ENCODE results near the gene MAML2.
A peak's percentile ranks its signal among the peaks of the same experiment; 100 is the strongest.

MAML2 gene

DNA sequence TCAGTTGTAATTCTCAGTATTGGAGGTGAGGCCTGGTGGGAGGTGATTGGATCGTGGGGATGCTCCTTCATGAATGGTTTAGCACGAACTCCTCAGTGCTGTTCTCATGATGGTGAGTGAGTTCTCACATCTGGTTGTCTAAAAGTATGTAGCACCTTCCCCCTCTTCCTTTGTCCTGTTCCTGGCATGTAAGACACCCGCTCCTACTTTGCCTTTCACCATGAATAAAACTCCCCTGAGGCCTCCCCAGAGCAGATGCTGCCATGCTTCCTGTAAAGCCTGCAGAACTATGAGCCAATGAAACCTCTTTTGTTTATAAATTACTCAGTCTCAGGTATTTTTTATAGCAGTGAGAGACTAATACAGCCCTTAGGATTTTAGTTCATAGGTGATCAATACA, 191.5 kb downstream of the MAML2 start:
- no peak overlapping the region for H3K27ac ChIP-seq (ENCODE audit: low read length, poor library complexity, severe bottlenecking)
- H2BK120ac ChIP-seq (ENCODE audit: low read depth, low read length), result no peak overlapping the region
- H3K36me3 ChIP-seq (ENCODE audit: control insufficient read depth in 1 of 2, insufficient read depth in 2 of 2, low read depth in 1 of 2, low read length in 2 of 2), result no peaks in the 10 kb centered on the region
- peaks cover 15% of the 10 kb centered on the region for H3K4me1 ChIP-seq (ENCODE audit: control insufficient read depth, insufficient read depth, low read depth, low read length)
- H4K91ac ChIP-seq (ENCODE audit: low read length), result no peak overlapping the region
- no peak overlapping the region for H4K8ac ChIP-seq (ENCODE audit: low read length)
- H2BK15ac ChIP-seq (ENCODE audit: low read depth, poor library complexity, severe bottlenecking), result no peak overlapping the region
- no peaks in the 10 kb centered on the region for H3K27me3 ChIP-seq (ENCODE audit: control insufficient read depth in 1 of 2, insufficient read depth in 1 of 2, low read length in 2 of 2)
- H2AFZ ChIP-seq (ENCODE audit: low read depth, low read length), result no peak overlapping the region
- 90% methylated on average over 3 of the region's 3 CpGs for WGBS
- H3K14ac ChIP-seq (ENCODE audit: low read length in 2 of 2), result no peak overlapping the region
- H3K4me3 ChIP-seq (ENCODE audit: insufficient read depth in 1 of 2, low read depth in 1 of 2, low read length in 2 of 2), result no peak overlapping the region
- no peak overlapping the region for H3K23ac ChIP-seq (ENCODE audit: low read length in 2 of 2)
- H3K4me2 ChIP-seq (ENCODE audit: low read length, poor library complexity, severe bottlenecking), result no peak overlapping the region
- H3K9ac ChIP-seq (ENCODE audit: low read length), result no peak overlapping the region
- no peak for DNase-seq
- H3K4ac ChIP-seq (ENCODE audit: low read depth in 1 of 2, low read length in 2 of 2), result no peak overlapping the region
- H3K18ac ChIP-seq (ENCODE audit: low read depth in 1 of 2, low read length in 2 of 2), result peak overlapping the region in 1 of 2 experiments; percentile 14
- no peak overlapping the region for H2AK5ac ChIP-seq (ENCODE audit: low read length, severe bottlenecking)
- H2BK12ac ChIP-seq (ENCODE audit: low read length in 2 of 2), result no peak overlapping the region
- no peak overlapping the region for H2BK5ac ChIP-seq (ENCODE audit: low read depth, low read length, poor library complexity, severe bottlenecking)
- H3K9me3 ChIP-seq (ENCODE audit: control insufficient read depth, low read length), result no peaks in the 10 kb centered on the region
- H3K79me1 ChIP-seq (replicated peaks; ENCODE audit: low read length, poor library complexity, severe bottlenecking), result peaks cover 23% of the 10 kb centered on the region

DNA sequence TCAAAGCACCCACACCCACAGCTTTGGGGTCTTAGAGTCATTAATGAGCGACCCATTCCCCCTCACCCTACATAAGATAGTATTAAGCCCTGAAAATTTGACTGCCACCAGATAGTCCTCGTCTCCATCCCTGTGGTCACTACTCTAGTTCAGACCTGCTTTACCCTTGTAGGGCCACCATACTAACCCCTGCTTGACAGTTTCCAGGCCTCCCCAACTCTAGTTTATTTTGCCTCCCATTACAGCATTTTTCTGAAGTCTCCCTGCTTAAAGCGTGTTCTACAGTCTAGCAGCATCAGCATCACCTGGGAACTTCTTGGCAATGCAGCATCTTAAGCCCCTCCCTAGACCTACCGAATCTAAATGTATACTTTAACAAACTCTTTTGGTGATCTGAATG, 192.4 kb downstream of the MAML2 start:
- H3K36me3 ChIP-seq (ENCODE audit: control insufficient read depth in 1 of 2, insufficient read depth in 2 of 2, low read depth in 1 of 2, low read length in 2 of 2), result no peaks in the 10 kb centered on the region
- H3K4me2 ChIP-seq (ENCODE audit: low read length, poor library complexity, severe bottlenecking), result no peak overlapping the region
- H4K8ac ChIP-seq (ENCODE audit: low read length), result peak overlapping the region; percentile 19
- no peak overlapping the region for H2BK15ac ChIP-seq (ENCODE audit: low read depth, poor library complexity, severe bottlenecking)
- peak overlapping the region; percentile 1 for H4K91ac ChIP-seq (ENCODE audit: low read length)
- DNase-seq, result no peak
- H3K14ac ChIP-seq (ENCODE audit: low read length in 2 of 2), result peak overlapping the region in 1 of 2 experiments; percentile 4
- no peaks in the 10 kb centered on the region for H3K27me3 ChIP-seq (ENCODE audit: control insufficient read depth in 1 of 2, insufficient read depth in 1 of 2, low read length in 2 of 2)
- no peak overlapping the region for H3K4me3 ChIP-seq (ENCODE audit: insufficient read depth in 1 of 2, low read depth in 1 of 2, low read length in 2 of 2)
- H3K18ac ChIP-seq (ENCODE audit: low read depth in 1 of 2, low read length in 2 of 2), result peak overlapping the region; percentile 16 to 66
- H2BK5ac ChIP-seq (ENCODE audit: low read depth, low read length, poor library complexity, severe bottlenecking), result no peak overlapping the region
- H3K4ac ChIP-seq (ENCODE audit: low read depth in 1 of 2, low read length in 2 of 2), result peak overlapping the region; percentile 36 to 68
- H3K9me3 ChIP-seq (ENCODE audit: control insufficient read depth, low read length), result no peaks in the 10 kb centered on the region
- peaks cover 10% of the 10 kb centered on the region for H3K4me1 ChIP-seq (ENCODE audit: control insufficient read depth, insufficient read depth, low read depth, low read length)
- H2AFZ ChIP-seq (ENCODE audit: low read depth, low read length), result no peak overlapping the region
- no peak overlapping the region for H3K23ac ChIP-seq (ENCODE audit: low read length in 2 of 2)
- H2BK120ac ChIP-seq (ENCODE audit: low read depth, low read length), result no peak overlapping the region
- peak overlapping the region; percentile 88 for H2AK5ac ChIP-seq (ENCODE audit: low read length, severe bottlenecking)
- H3K79me1 ChIP-seq (replicated peaks; ENCODE audit: low read length, poor library complexity, severe bottlenecking), result peaks cover 27% of the 10 kb centered on the region
- peak overlapping the region; percentile 23 to 75 for H2BK12ac ChIP-seq (ENCODE audit: low read length in 2 of 2)
- WGBS, result 92% methylated on average over 4 of the region's 4 CpGs
- peak overlapping the region; percentile 69 for H3K9ac ChIP-seq (ENCODE audit: low read length)
- H3K27ac ChIP-seq (ENCODE audit: low read length, poor library complexity, severe bottlenecking), result no peak overlapping the region

DNA sequence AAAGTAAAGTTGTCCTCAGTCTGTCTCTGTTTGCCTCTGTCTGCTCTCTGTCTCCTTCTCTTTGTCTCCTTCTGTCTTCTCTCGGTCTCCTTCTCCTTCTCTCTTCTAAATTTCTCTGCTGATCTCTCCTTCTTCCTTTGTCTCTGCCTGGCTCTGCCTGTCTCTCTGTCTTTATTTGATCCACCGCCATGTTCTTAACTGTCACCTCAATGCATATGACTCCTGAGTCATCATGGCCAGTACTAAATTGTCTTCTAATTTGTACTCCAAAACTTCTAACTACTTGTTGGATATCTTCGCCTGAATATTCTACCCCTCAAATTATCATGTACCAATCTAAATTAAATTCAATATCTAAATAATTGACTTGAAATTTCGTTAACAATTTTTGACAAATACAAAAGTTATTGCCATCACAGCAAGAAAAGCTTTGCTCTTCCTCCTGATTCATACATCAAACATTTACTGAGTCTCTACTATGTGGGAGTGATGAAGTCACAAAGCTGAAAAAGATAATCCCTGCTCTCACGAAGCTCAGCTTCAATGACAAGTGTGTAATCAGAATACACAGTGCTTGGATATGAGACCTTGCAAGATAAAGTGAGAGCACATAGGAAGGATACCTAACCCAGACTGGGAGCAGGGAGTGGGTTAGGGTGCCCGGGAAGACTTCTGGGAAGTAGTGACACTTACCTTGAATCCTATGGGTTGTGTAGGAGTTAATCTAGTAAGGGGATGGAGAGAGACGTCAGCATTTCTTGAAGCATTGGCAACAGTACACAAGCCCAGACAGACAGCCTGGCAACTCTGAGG, 193.0 kb downstream of the MAML2 start:
- Histone ChIP-seq H3K9ac (ENCODE audit: low read length) (peak overlapping the region; percentile 77), H4K91ac (ENCODE audit: low read length) (peak overlapping the region; percentile 1), H2BK15ac (ENCODE audit: low read depth, poor library complexity, severe bottlenecking) (no peak overlapping the region), H3K27me3 (ENCODE audit: control insufficient read depth in 1 of 2, insufficient read depth in 1 of 2, low read length in 2 of 2) (no peaks in the 10 kb centered on the region), H2AK5ac (ENCODE audit: low read length, severe bottlenecking) (peak overlapping the region; percentile 88), H2BK120ac (ENCODE audit: low read depth, low read length) (no peak overlapping the region), H4K8ac (ENCODE audit: low read length) (peak overlapping the region; percentile 57), H3K27ac (ENCODE audit: low read length, poor library complexity, severe bottlenecking) (peak overlapping the region; percentile 22), H3K4ac (ENCODE audit: low read depth in 1 of 2, low read length in 2 of 2) (peak overlapping the region; percentile 36 to 68), H3K36me3 (ENCODE audit: control insufficient read depth in 1 of 2, insufficient read depth in 2 of 2, low read depth in 1 of 2, low read length in 2 of 2) (no peaks in the 10 kb centered on the region), H3K4me3 (ENCODE audit: insufficient read depth in 1 of 2, low read depth in 1 of 2, low read length in 2 of 2) (no peak overlapping the region), H3K14ac (ENCODE audit: low read length in 2 of 2) (peak overlapping the region in 1 of 2 experiments; percentile 4), H2BK12ac (ENCODE audit: low read length in 2 of 2) (peak overlapping the region; percentile 23 to 75), H2AFZ (ENCODE audit: low read depth, low read length) (no peak overlapping the region), H3K9me3 (ENCODE audit: control insufficient read depth, low read length) (no peaks in the 10 kb centered on the region), H3K79me1 (replicated peaks; ENCODE audit: low read length, poor library complexity, severe bottlenecking) (peaks cover 31% of the 10 kb centered on the region), H2BK5ac (ENCODE audit: low read depth, low read length, poor library complexity, severe bottlenecking) (no peak overlapping the region), H3K4me1 (ENCODE audit: control insufficient read depth, insufficient read depth, low read depth, low read length) (peaks cover 10% of the 10 kb centered on the region), H3K18ac (ENCODE audit: low read depth in 1 of 2, low read length in 2 of 2) (peak overlapping the region; percentile 18 to 66), H3K4me2 (ENCODE audit: low read length, poor library complexity, severe bottlenecking) (no peak overlapping the region), H3K23ac (ENCODE audit: low read length in 2 of 2) (no peak overlapping the region)
- 65% methylated on average over 6 of the region's 7 CpGs for WGBS
- DNase-seq, result peak; percentile 91

DNA sequence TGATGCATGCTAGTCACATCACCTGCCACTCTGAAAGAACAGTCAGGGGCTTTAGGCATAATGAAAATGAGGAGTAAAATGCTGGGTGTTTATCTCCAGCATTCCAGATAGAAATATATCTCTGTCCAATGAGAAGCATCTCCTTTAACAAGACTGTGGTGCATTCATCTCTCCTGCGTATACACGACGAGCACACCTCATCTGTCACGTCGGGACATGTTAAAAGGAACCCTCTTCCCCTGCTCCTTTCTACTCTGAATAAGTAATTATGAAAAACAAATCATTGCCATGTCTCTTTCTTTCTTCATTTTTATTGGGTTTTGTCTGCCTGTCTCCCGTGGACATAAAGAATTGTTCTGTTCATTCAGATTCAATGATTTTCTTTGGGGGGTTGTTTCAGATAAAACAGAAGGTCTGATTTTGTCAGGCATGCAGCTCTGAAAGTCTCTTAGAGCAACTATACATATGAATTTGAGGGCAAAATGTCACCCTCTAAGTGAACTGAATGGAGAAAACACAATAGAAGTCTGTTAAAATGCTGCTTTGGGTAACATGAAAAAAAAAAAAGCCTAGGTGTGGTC, 195.0 kb downstream of the MAML2 start:
- Histone ChIP-seq H2AK5ac (ENCODE audit: low read length, severe bottlenecking) (no peak overlapping the region), H3K27me3 (ENCODE audit: control insufficient read depth in 1 of 2, insufficient read depth in 1 of 2, low read length in 2 of 2) (no peaks in the 10 kb centered on the region), H3K9ac (ENCODE audit: low read length) (no peak overlapping the region), H2BK15ac (ENCODE audit: low read depth, poor library complexity, severe bottlenecking) (no peak overlapping the region), H3K79me1 (replicated peaks; ENCODE audit: low read length, poor library complexity, severe bottlenecking) (peaks cover 36% of the 10 kb centered on the region), H3K4ac (ENCODE audit: low read depth in 1 of 2, low read length in 2 of 2) (no peak overlapping the region), H3K36me3 (ENCODE audit: control insufficient read depth in 1 of 2, insufficient read depth in 2 of 2, low read depth in 1 of 2, low read length in 2 of 2) (no peaks in the 10 kb centered on the region), H2AFZ (ENCODE audit: low read depth, low read length) (no peak overlapping the region), H3K18ac (ENCODE audit: low read depth in 1 of 2, low read length in 2 of 2) (peak overlapping the region in 1 of 2 experiments; percentile 59), H2BK12ac (ENCODE audit: low read length in 2 of 2) (peak overlapping the region in 1 of 2 experiments; percentile 92), H2BK120ac (ENCODE audit: low read depth, low read length) (no peak overlapping the region), H3K23ac (ENCODE audit: low read length in 2 of 2) (no peak overlapping the region), H2BK5ac (ENCODE audit: low read depth, low read length, poor library complexity, severe bottlenecking) (no peak overlapping the region), H4K91ac (ENCODE audit: low read length) (no peak overlapping the region), H3K14ac (ENCODE audit: low read length in 2 of 2) (no peak overlapping the region), H4K8ac (ENCODE audit: low read length) (no peak overlapping the region), H3K27ac (ENCODE audit: low read length, poor library complexity, severe bottlenecking) (no peak overlapping the region), H3K9me3 (ENCODE audit: control insufficient read depth, low read length) (no peaks in the 10 kb centered on the region), H3K4me2 (ENCODE audit: low read length, poor library complexity, severe bottlenecking) (no peak overlapping the region), H3K4me3 (ENCODE audit: insufficient read depth in 1 of 2, low read depth in 1 of 2, low read length in 2 of 2) (no peak overlapping the region), H3K4me1 (ENCODE audit: control insufficient read depth, insufficient read depth, low read depth, low read length) (peaks cover 4% of the 10 kb centered on the region)
- WGBS, result 100% methylated on average over 4 of the region's 6 CpGs
- no peak for DNase-seq

Measured in mesenchymal stem cell (in vitro differentiated cells and primary cell).